Measurements from ENCODE around the gene RAD51B.
"Not testable (repeated sequence)": the region's sequence is repeated elsewhere in the genome, so short reads cannot be mapped to it uniquely, and the experiment has no call there.

Gene RAD51B

GRCh38 chr14:68033336-68033932 lies 213.9 kb downstream of the RAD51B start:
- Histone ChIP-seq H3K9me3 (ENCODE audit: control insufficient read depth in 1 of 2, low read length in 2 of 2) (peaks cover 0 to 12% of the 10 kb centered on the region in 2 donors), H3K4me3 (ENCODE audit: low read depth in 1 of 2, low read length in 2 of 2) (no peak overlapping the region), H3K27ac (ENCODE audit: low read depth, low read length) (no peak overlapping the region), H3K36me3 (ENCODE audit: control insufficient read depth in 1 of 2, insufficient read depth in 2 of 2, low read length in 2 of 2) (no peaks in the 10 kb centered on the region), H3K4me1 (ENCODE audit: control insufficient read depth in 1 of 2, insufficient read depth in 2 of 2, low read length in 2 of 2) (peaks cover 11 to 16% of the 10 kb centered on the region in 2 donors), H3K9ac (ENCODE audit: low read depth in 1 of 2, low read length in 2 of 2) (no peak overlapping the region), H3K27me3 (ENCODE audit: control insufficient read depth in 1 of 2, insufficient read depth in 2 of 2, low read length in 2 of 2) (no peaks in the 10 kb centered on the region)

DNA sequence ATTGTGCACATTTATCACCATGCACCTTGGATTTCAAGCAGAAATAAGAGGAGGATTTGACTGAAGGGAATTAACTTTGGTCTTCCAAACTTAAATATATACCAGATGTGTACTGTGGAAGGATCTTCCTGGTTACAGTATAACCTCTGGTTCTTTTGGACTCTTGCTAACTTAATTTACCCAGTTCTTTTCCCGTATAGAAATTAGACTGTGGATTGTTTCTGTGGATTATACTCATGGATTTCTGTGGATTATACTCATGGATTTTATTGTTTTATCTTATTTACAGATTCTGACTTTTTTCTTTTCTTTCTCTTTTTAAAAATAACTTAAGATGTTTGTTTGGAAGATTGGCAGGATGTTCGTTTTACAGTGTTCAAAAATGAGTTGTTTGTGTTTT lies 215.3 kb downstream of the RAD51B start:
- Histone ChIP-seq H3K4me3 (ENCODE audit: low read depth in 1 of 2, low read length in 2 of 2) (no peak overlapping the region), H3K9ac (ENCODE audit: low read depth in 1 of 2, low read length in 2 of 2) (no peak overlapping the region), H3K4me1 (ENCODE audit: control insufficient read depth in 1 of 2, insufficient read depth in 2 of 2, low read length in 2 of 2) (peaks cover 11 to 16% of the 10 kb centered on the region in 2 donors), H3K9me3 (ENCODE audit: control insufficient read depth in 1 of 2, low read length in 2 of 2) (peaks cover 0 to 6% of the 10 kb centered on the region in 2 donors), H3K27me3 (ENCODE audit: control insufficient read depth in 1 of 2, insufficient read depth in 2 of 2, low read length in 2 of 2) (no peaks in the 10 kb centered on the region), H3K36me3 (ENCODE audit: control insufficient read depth in 1 of 2, insufficient read depth in 2 of 2, low read length in 2 of 2) (no peaks in the 10 kb centered on the region), H3K27ac (ENCODE audit: low read depth, low read length) (no peak overlapping the region)

GRCh38 chr14:68036202-68036601 lies 216.6 kb downstream of the RAD51B start:
- H3K4me1 ChIP-seq (ENCODE audit: control insufficient read depth in 1 of 2, insufficient read depth in 2 of 2, low read length in 2 of 2): peaks cover 11 to 16% of the 10 kb centered on the region in 2 donors
- no peak overlapping the region for H3K4me3 ChIP-seq (ENCODE audit: low read depth in 1 of 2, low read length in 2 of 2)
- no peaks in the 10 kb centered on the region for H3K9me3 ChIP-seq (ENCODE audit: control insufficient read depth in 1 of 2, low read length in 2 of 2)
- H3K27me3 ChIP-seq (ENCODE audit: control insufficient read depth in 1 of 2, insufficient read depth in 2 of 2, low read length in 2 of 2): no peaks in the 10 kb centered on the region
- no peaks in the 10 kb centered on the region for H3K36me3 ChIP-seq (ENCODE audit: control insufficient read depth in 1 of 2, insufficient read depth in 2 of 2, low read length in 2 of 2)
- no peak overlapping the region for H3K9ac ChIP-seq (ENCODE audit: low read depth in 1 of 2, low read length in 2 of 2)
- no peak overlapping the region for H3K27ac ChIP-seq (ENCODE audit: low read depth, low read length)

- Histone ChIP-seq H3K27ac (ENCODE audit: low read depth, low read length) (no peak overlapping the region), H3K9ac (ENCODE audit: low read depth in 1 of 2, low read length in 2 of 2) (no peak overlapping the region), H3K9me3 (ENCODE audit: control insufficient read depth in 1 of 2, low read length in 2 of 2) (no peaks in the 10 kb centered on the region), H3K36me3 (ENCODE audit: control insufficient read depth in 1 of 2, insufficient read depth in 2 of 2, low read length in 2 of 2) (no peaks in the 10 kb centered on the region), H3K27me3 (ENCODE audit: control insufficient read depth in 1 of 2, insufficient read depth in 2 of 2, low read length in 2 of 2) (no peaks in the 10 kb centered on the region), H3K4me1 (ENCODE audit: control insufficient read depth in 1 of 2, insufficient read depth in 2 of 2, low read length in 2 of 2) (peaks cover 16 to 18% of the 10 kb centered on the region in 2 donors), H3K4me3 (ENCODE audit: low read depth in 1 of 2, low read length in 2 of 2) (no peak overlapping the region)
These were observed 220.0 kb downstream of the RAD51B start for GRCh38 chr14:68039593-68039992.

- no peak overlapping the region for H3K4me3 ChIP-seq (ENCODE audit: low read depth in 1 of 2, low read length in 2 of 2)
- H3K4me1 ChIP-seq (ENCODE audit: control insufficient read depth in 1 of 2, insufficient read depth in 2 of 2, low read length in 2 of 2): peaks cover 10 to 12% of the 10 kb centered on the region in 2 donors
- no peaks in the 10 kb centered on the region for H3K36me3 ChIP-seq (ENCODE audit: control insufficient read depth in 1 of 2, insufficient read depth in 2 of 2, low read length in 2 of 2)
- H3K27ac ChIP-seq (ENCODE audit: low read depth, low read length): no peak overlapping the region
- H3K27me3 ChIP-seq (ENCODE audit: control insufficient read depth in 1 of 2, insufficient read depth in 2 of 2, low read length in 2 of 2): no peaks in the 10 kb centered on the region
- no peaks in the 10 kb centered on the region for H3K9me3 ChIP-seq (ENCODE audit: control insufficient read depth in 1 of 2, low read length in 2 of 2)
- no peak overlapping the region for H3K9ac ChIP-seq (ENCODE audit: low read depth in 1 of 2, low read length in 2 of 2)
These were observed 221.2 kb downstream of the RAD51B start for GRCh38 chr14:68040633-68041369.

- Histone ChIP-seq H3K4me1 (ENCODE audit: control insufficient read depth in 1 of 2, insufficient read depth in 2 of 2, low read length in 2 of 2) (peaks cover 5 to 7% of the 10 kb centered on the region in 2 donors), H3K27me3 (ENCODE audit: control insufficient read depth in 1 of 2, insufficient read depth in 2 of 2, low read length in 2 of 2) (no peaks in the 10 kb centered on the region), H3K9me3 (ENCODE audit: control insufficient read depth in 1 of 2, low read length in 2 of 2) (no peaks in the 10 kb centered on the region), H3K36me3 (ENCODE audit: control insufficient read depth in 1 of 2, insufficient read depth in 2 of 2, low read length in 2 of 2) (no peaks in the 10 kb centered on the region), H3K4me3 (ENCODE audit: low read depth in 1 of 2, low read length in 2 of 2) (no peak overlapping the region), H3K9ac (ENCODE audit: low read depth in 1 of 2, low read length in 2 of 2) (no peak overlapping the region), H3K27ac (ENCODE audit: low read depth, low read length) (no peak overlapping the region)
These were observed 222.3 kb downstream of the RAD51B start for GRCh38 chr14:68041876-68042354.

- Histone ChIP-seq H3K9me3 (ENCODE audit: control insufficient read depth in 1 of 2, low read length in 2 of 2) (no peaks in the 10 kb centered on the region), H3K36me3 (ENCODE audit: control insufficient read depth in 1 of 2, insufficient read depth in 2 of 2, low read length in 2 of 2) (no peaks in the 10 kb centered on the region), H3K9ac (ENCODE audit: low read depth in 1 of 2, low read length in 2 of 2) (no peak overlapping the region), H3K27me3 (ENCODE audit: control insufficient read depth in 1 of 2, insufficient read depth in 2 of 2, low read length in 2 of 2) (no peaks in the 10 kb centered on the region), H3K27ac (ENCODE audit: low read depth, low read length) (no peak overlapping the region), H3K4me1 (ENCODE audit: control insufficient read depth in 1 of 2, insufficient read depth in 2 of 2, low read length in 2 of 2) (peaks cover 5 to 7% of the 10 kb centered on the region in 2 donors), H3K4me3 (ENCODE audit: low read depth in 1 of 2, low read length in 2 of 2) (no peak overlapping the region)
These were observed 223.1 kb downstream of the RAD51B start for GRCh38 chr14:68042586-68043210.

- peaks cover 5 to 7% of the 10 kb centered on the region in 2 donors for H3K4me1 ChIP-seq (ENCODE audit: control insufficient read depth in 1 of 2, insufficient read depth in 2 of 2, low read length in 2 of 2)
- H3K36me3 ChIP-seq (ENCODE audit: control insufficient read depth in 1 of 2, insufficient read depth in 2 of 2, low read length in 2 of 2): no peaks in the 10 kb centered on the region
- H3K27ac ChIP-seq (ENCODE audit: low read depth, low read length): no peak overlapping the region
These were observed 224.2 kb downstream of the RAD51B start for GRCh38 chr14:68043752-68044151.

DNA sequence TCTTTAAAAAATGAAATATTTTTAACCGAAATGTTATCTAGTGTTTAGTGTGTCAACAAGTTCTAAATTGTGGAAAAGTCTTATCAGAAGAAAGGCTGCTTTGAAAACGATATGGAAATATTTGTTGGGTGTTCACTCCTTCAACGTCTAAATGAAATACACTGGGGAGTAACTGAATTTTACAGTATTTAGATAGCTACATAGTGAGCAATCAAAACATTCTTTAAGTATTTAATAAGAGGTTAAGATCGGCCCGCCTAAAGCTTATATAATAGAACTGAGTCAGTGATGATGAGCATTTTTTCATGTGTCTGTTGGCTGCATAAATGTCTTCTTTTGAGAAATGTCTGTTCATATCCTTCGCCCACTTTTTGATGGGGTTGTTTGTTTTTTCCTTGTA lies 228.3 kb downstream of the RAD51B start:
- no peak overlapping the region for H3K9ac ChIP-seq (ENCODE audit: low read depth in 1 of 2, low read length in 2 of 2)
- no peak overlapping the region for H3K27ac ChIP-seq (ENCODE audit: low read depth, low read length)
- no peaks in the 10 kb centered on the region for H3K27me3 ChIP-seq (ENCODE audit: control insufficient read depth in 1 of 2, insufficient read depth in 2 of 2, low read length in 2 of 2)
- H3K9me3 ChIP-seq (ENCODE audit: control insufficient read depth in 1 of 2, low read length in 2 of 2): no peaks in the 10 kb centered on the region
- H3K4me3 ChIP-seq (ENCODE audit: low read depth in 1 of 2, low read length in 2 of 2): no peak overlapping the region
- H3K4me1 ChIP-seq (ENCODE audit: control insufficient read depth in 1 of 2, insufficient read depth in 2 of 2, low read length in 2 of 2): peaks cover 2 to 3% of the 10 kb centered on the region in 2 donors
- H3K36me3 ChIP-seq (ENCODE audit: control insufficient read depth in 1 of 2, insufficient read depth in 2 of 2, low read length in 2 of 2): no peaks in the 10 kb centered on the region

More at GRCh38 chr14:68043752-68044151, 224.2 kb downstream of the RAD51B start:
- Histone ChIP-seq H3K27me3 (ENCODE audit: control insufficient read depth in 1 of 2, insufficient read depth in 2 of 2, low read length in 2 of 2) (no peaks in the 10 kb centered on the region), H3K9me3 (ENCODE audit: control insufficient read depth in 1 of 2, low read length in 2 of 2) (no peaks in the 10 kb centered on the region), H3K4me3 (ENCODE audit: low read depth in 1 of 2, low read length in 2 of 2) (no peak overlapping the region), H3K9ac (ENCODE audit: low read depth in 1 of 2, low read length in 2 of 2) (no peak overlapping the region)

DNA sequence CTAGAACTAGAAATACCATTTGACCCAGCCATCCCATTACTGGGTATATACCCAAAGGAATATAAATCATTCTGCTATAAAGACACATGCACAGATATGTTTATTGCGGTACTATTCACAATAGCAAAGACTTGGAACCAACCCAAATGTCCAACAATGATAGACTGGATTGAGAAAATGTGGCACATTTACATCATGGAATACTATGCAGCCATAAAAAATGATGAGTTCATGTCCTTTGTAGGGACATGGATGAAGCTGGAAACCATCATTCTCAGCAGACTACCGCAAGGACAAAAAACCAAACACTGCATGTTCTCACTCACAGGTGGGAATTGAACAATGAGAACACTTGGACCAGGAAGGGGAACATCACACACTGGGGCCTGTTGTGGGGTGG lies 229.2 kb downstream of the RAD51B start:
- H3K36me3 ChIP-seq (ENCODE audit: control insufficient read depth in 1 of 2, insufficient read depth in 2 of 2, low read length in 2 of 2); H3K9me3 ChIP-seq (ENCODE audit: control insufficient read depth in 1 of 2, low read length in 2 of 2); H3K27ac ChIP-seq (ENCODE audit: low read depth, low read length); H3K27me3 ChIP-seq (ENCODE audit: control insufficient read depth in 1 of 2, insufficient read depth in 2 of 2, low read length in 2 of 2); H3K9ac ChIP-seq (ENCODE audit: low read depth in 1 of 2, low read length in 2 of 2); H3K4me3 ChIP-seq (ENCODE audit: low read depth in 1 of 2, low read length in 2 of 2); H3K4me1 ChIP-seq (ENCODE audit: control insufficient read depth in 1 of 2, insufficient read depth in 2 of 2, low read length in 2 of 2): not testable (repeated sequence)
